ENCODE data around the gene PPOX.

- TF ChIP-seq CTCF (IDR thresholded peaks at IDR 0.05) (no peak), EZH2phosphoT487 (IDR thresholded peaks at IDR 0.05) (no peak), EZH2 (IDR thresholded peaks at IDR 0.05) (no peak)
Observed at GRCh38 chr1:161158316-161159010, 7.8 kb upstream of the PPOX start.

Measured in neural progenitor cell (in vitro differentiated cells).